GM21360 (cell line): ENCODE measurements around the gene EXPH5.

Experiments
- ATAC-seq: cut with Tn5 transposase; IDR thresholded peaks from one replicate; pipeline ENCODE4 v1.9.1; 2021; ENCODE audit warnings: mild to moderate bottlenecking, moderate library complexity; ENCODE audit not compliant: unreplicated experiment

Gene EXPH5

DNA sequence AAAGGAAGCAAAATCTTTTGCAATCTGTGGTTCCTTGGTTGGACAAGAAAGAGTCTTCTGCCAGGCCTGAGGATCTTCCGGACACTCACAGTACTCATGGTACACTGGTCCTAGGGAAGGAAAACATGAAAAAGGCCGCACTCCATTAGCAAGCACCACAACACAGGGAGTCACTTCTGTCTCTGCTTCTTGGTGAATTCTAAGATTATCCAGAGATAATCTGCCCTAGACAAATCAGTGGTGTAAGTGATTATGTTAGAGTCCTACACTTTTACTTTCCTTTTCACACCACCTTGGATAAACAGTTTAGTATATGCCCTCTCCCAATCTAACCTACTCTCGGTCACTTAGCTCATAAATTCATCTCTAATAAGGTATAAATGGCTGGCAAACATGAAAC lies 107.2 kb downstream of the EXPH5 start:
- no peak for ATAC-seq

DNA sequence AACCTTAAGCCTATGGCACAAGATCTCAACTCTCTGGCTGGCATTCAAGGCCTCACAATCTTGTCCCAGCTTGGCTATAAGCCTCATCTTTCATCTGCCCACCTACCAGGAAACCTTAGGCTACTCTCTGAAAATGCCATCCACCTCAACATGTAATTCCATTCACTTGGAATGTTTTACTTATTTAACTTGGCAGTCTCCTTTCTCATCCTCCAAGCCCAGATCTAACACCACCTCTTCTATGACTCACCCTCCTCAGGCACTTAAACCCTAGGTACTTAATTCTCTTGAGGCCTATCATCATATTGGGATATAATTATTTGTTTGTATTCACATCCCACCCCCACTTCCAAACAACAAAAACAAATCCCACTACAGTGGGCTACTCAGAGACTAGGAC lies 110.4 kb downstream of the EXPH5 start:
- no peak for ATAC-seq

DNA sequence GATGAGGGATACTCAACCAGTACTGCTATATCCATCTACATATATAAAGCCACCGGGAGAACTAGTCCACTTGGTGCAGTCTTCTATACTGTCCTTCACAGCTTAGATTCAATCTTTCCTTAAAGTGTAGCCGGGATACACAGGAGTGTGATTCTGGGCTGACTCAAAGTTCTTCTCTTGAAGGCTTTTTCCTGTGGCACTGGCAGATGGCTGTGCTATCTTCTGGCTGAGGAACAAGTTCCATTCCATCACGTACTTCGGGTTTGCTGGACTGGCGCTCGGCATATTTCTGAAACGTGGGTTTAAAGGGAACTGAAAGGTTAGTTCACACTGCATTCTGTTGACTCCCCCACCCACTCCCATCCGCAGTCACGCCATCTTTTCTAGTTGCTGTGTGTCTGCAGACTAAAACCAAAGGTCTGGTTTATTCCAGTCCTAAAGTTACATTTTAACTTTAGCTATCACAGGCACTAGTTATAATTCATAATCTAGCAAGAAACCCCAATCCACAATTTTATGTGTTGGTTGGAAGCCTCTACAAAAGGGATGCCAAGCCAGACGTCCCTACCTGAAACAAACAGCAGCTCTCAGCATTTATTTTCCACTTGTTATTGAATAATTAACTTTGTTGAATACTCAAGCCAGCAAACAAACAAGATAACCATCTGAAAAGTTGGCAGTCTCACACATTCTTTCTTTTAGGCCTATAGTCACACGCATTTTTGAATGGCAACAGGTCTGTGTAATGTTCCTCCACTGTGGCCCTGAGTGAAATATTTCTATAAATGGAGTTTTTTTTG lies 118.7 kb downstream of the EXPH5 start:
- ATAC-seq: no peak

DNA sequence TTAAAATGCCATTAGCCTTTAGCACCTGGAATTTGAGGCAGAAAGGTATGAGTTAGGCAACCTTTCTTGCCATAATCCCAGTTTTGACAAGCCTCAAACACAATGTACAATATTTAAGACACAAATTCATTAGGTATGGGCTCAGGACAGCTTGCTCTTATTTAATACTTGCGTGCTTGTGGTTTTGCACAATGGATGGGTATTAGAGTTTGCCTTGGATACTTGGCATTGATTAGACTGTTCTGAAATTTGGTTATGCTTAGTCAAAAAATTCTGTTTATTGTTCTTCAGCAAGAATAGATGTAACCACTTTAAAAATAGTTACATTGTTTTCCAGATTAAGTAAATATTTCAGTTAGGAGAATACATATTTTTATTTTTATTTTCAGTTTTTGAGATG lies 120.9 kb downstream of the EXPH5 start:
- no peak for ATAC-seq

DNA sequence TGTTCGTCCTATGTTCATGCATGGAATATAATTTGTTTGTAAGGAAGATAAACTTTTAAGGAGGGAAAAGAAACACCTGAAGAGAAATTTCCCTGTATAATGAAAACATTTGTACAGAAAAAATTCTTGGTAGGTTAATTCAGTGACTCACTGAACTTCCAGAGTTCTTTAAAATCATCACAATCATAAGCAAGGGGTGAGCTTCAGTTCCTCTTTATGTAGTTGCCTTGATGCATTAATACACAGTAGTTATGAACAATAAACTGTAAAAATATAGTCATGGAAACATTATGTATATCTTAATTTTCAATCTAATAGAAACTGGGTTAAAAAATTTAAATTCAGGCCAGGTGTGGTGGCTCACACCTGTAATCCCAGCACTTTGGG lies 125.1 kb downstream of the EXPH5 start:
- no peak for ATAC-seq

DNA sequence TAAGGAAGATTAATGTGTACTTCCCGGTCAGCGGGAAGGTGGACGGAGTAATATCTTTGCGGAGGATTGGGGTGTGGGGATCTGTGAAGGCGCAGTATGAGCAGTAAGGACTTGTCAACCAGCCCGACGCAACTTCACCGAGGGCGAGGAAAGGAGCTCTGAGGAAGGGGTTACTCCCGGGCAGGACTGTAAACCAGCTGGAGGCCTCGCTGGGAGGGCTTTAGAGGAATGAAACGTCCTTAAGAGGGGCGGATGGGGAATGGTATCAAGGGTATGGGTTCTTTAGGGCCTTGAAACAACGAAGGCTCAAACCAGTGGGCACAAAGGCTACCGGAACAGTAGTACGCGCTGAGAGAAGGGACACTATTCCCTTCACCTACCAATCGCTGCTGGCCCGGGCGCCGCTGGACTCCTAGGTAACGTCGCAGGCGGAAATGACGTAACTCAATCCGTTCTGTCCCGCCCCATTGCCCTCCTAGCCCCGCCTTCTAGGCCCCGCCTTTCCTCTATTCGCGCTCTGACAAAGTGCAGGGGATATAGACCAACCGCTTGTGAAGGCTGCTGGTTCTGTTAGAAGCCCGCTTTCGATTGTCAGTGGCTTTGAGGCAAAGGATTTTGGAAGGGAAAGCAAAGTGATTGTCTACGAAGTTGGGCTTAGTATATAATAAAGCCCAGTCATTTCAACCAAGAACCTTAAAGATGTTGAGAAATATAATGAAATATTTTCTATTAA lies 126.3 kb downstream of the EXPH5 start, which contains the start of gene C11orf65:
TSS of gene C11orf65 (minus strand) at position 439 of the 733 bp plus-strand sequence. CDS start 5,970 bp downstream, outside the sequence.
- peak; percentile 99 for ATAC-seq

DNA sequence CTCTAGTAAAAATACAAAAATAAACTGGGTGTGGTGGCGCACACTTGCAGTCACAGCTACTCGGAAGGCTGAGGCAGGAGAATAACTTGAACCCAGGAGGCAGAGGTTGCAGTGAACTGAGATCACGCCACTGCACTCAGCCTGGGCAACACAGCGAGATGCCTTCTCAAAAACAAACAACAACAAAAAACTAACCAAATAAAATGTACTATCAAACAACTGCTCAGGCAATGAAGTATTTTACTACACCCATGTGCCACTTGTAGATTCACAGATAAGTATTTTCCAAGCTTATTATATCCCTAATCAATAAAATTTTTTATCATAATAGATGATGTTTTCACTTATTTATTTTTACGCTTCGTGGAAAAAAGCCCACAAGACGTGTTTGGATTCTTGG lies 127.2 kb downstream of the EXPH5 start:
- ATAC-seq: no peak
